ENCODE results near the gene PPP2R3A.

DNA sequence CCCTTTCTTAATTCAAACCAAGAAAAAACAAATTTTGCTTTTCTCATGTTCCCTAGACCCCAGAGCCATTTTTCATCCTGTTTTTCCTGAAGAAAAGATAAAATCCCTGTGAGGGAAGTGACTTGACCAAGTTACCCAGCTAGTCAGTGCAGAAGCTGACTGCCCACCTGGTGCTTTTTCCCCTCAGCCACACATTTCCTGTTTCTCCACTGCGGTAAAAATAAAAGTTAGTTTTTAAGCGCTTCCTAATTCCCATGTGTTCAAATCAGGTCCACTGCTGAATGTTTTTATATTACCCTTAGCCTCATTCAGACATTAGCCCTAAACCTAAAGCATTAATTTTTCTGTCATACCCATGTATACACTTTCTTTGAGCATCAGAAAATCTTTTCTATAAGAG is 26.1 kb downstream of the PPP2R3A start:
- no peak for TF ChIP-seq ZBTB7A (IDR thresholded peaks at IDR 0.05; ENCODE audit: low read depth)
- TF ChIP-seq CEBPB (IDR thresholded peaks at IDR 0.05): no peak
- TF ChIP-seq TEAD4 (IDR thresholded peaks at IDR 0.05): no peak

Measured in Ishikawa (cell line).